ENCODE measurements around the gene WASF2.

GRCh38 chr1:27523337-27524020 is 33.5 kb upstream of the WASF2 start:
- TF ChIP-seq POU2F2 (IDR thresholded peaks at IDR 0.05; ENCODE audit: low read depth, low read length) = no peak
- no peak for TF ChIP-seq POLR2A (IDR thresholded peaks at IDR 0.05; ENCODE audit: low read depth, low read length)
- no peak for TF ChIP-seq TAF1 (IDR thresholded peaks at IDR 0.05; ENCODE audit: low read depth, low read length)
- TF ChIP-seq SPI1 (IDR thresholded peaks at IDR 0.05; ENCODE audit: low read depth, low read length) = no peak
- no peak for TF ChIP-seq POLR2AphosphoS5 (IDR thresholded peaks at IDR 0.05; ENCODE audit: low read depth, low read length)
- no peak for TF ChIP-seq PAX5 (IDR thresholded peaks at IDR 0.05; ENCODE audit: insufficient read depth, low read length, severe bottlenecking)

Measured in GM12891 (cell line).